ENCODE measurements around the gene TAF1B. TPM values are rescaled to one million over a fixed set of nuclear protein-coding genes. Genes with fewer than 3 reads are reported as not detected.
A peak's percentile ranks its signal among the peaks of the same experiment; 100 is the strongest.

TAF1B gene
- total RNA-seq, 1 donor from 2014 or later: 14.4 TPM

DNA sequence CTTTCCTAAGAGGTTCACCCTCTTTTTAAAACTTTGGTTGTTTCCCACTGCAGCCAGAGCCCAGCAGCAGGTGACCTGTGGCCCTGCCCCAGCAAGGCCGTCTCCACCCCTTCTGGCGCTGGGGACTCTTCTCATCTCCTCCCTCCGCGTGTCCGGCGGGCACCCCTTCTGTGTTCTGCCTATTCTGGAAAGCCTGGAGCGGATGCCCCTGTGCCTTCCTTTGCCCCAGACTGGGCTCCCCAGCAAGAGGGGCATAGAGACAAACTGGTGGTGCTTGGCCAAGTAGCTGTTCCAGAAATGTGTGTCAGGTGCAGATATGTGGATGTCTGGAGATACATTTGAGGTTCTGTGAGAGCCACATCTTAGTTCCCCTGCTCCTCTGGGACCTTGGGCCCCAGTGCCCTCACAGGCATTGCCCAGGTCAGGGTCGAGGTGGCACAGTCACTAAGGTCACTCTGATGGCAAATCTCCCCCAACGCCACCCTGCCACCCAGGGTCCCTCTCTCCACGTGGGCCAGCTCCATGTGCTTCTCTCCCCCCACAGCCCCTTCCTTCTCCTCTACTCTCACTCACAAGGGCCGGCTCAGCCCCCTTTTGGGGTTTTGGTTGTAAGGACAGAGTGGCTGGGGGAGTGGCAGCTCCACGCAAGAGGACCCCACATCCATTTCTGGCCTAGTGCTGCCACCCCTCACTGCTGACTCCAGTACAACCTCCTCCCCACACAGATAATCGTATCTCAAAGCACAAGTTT, 35.5 kb upstream of the TAF1B start:
- no peak for DNase-seq (ENCODE audit: extremely low read depth, low read depth, low spot score)

DNA sequence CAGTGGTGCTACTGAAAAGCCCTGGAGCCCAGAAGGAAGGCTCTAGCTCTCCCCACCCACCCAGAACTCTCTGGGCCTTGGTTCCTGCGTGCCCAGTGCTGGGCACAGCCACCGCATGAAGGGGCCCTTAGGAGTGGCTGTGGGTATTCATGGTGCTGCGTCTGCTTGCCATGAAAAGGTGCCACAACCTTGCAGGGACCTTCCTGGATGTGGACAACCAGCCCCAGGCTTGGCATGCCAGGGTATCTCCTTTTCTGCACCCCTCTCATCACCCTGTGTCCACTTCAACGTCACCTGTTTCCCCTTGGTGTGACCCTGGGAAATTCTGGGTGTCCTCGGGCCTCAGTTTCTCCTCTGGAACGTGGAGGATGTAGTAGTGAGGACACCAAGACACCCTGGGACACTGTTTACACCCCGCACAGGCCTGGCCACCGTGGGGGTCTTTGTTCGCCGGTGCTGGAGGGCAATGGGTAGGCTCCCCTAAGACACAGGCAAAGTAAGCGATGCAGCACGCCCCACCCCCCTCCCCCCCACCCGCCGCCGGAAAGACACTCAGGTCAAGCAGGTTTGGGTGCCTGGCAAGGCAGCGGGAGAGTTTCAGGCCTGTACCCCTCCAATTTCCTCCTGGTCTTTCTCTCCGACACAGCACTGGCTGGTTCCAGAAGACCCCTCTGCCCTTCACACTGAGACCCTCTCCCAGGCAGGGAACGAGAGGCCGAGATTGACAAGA, 34.8 kb upstream of the TAF1B start:
- no peak for DNase-seq (ENCODE audit: extremely low read depth, low read depth, low spot score)

DNA sequence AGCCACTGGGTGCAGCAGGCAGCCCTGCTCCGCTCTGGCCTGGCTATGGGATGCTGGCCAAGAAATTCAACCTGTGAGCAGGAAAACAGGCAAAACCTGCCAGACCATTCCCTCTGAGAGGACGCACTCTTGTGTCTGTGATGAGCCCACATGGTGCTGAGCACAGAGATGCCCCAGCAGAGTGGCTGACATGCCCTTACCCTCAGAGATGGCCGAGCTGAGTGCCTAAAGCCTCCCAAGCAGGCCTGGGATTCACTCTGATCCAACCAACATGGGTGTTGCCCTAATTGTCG, 34.3 kb upstream of the TAF1B start:
- DNase-seq (ENCODE audit: extremely low read depth, low read depth, low spot score): no peak

DNA sequence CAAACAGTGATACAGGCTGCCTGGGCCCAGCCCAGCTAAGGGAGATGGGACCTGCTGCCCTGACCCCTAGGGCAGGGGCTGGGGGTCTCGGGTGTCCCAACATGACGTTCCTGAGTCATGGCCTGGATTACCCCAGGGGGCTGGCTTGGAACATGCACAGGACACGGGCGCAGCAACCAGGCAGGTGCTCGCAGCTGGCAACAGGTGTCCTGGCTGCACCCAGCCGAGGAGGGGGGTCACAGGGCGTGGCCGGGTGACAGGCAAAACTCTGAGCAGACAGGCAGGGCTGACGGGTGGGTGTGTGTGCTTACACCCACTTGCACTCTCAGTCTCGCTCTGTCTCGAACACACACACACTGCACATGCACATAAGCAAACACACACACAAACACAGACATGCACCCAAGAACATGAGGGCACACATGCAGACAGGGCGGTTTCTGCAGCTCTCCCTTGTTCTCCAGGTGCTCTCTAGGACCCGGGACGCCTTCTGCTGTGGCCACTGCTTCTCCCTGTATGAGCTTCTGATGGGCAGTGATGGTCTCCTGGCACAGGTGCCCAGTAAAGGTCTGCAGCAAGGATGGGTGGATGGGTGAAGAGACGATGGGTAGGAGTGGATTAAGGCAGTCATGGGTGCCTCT, 33.7 kb upstream of the TAF1B start:
- DNase-seq (ENCODE audit: extremely low read depth, low read depth, low spot score): no peak

DNA sequence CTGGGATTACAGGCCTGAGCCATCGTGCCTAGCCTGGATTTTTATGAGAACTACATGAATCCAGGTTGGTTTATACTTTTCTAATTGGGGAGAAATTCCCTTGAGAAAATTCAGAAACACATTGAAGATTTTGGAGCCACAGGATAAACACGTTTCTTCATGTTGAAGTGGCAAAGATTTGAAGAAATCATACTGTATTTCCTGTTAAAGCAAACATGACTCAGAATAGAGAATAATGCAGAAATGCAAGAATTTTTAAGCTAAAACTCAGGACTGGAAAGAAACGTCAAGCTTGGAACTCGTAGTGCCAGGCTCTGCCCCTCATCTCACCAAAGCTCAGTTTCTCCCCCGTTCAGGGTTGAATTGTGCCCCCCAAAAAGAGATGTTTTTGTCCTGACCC, 32.1 kb upstream of the TAF1B start:
- no peak for DNase-seq (ENCODE audit: extremely low read depth, low read depth, low spot score)

DNA sequence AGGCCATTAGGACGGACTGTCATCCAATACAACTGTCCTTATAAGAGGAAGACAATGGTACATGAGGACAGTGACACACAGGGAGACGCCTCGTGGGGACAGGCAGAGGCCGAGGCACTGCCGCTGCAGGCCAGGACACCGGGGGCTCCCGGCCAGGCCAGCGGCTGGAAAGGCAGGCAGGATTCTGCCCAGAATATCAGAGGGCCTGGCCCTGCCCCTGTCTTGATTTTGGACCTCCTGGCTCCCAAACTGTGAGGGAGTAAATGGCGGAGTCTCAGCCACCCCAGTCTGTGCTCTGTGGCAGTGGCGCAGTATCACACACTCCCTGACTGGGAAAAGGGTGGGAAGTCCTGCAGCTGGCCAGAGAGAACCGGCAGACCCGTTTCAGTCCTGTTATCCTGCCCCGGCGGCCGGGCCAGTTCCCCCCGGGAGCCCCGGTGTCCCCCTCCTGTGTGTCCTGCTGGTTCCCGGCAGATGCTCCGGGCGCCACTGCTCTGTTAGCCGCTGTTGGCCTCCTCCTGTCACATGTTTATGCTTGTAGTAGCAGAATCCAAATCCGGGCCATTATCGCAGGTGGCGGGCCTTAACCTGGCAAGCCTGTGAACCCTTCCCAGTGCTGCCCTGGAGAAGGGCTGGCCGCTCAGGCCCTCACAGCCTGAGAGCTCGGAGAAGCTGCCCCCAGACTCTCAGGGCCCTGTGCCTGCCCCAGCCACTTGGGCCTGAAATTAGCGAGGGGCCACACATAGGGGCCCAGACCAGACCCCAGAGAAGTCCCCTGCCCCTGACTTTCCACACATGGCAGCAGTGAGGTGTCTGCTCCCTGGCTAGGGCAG, 31.4 kb upstream of the TAF1B start:
- no peak for DNase-seq (ENCODE audit: extremely low read depth, low read depth, low spot score)

DNA sequence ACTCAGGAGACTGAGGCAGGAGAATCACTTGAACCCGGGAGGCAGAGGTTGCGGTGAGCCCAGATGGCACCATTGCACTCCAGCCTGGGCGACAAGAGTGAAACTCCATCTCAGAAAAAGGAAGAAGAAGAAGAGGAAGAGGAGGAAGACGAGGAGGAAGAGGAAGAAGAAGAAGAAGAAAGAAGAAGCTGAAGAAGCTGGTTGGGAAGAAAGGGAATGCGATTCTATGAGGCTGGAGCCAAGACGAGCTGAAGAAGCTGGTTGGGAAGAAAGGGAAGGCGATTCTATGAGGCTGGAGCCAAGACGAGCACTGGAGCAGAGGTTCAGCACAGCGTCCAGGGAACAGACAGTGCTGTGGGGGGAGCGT, 30.3 kb upstream of the TAF1B start:
- DNase-seq (ENCODE audit: extremely low read depth, low read depth, low spot score): no peak

DNA sequence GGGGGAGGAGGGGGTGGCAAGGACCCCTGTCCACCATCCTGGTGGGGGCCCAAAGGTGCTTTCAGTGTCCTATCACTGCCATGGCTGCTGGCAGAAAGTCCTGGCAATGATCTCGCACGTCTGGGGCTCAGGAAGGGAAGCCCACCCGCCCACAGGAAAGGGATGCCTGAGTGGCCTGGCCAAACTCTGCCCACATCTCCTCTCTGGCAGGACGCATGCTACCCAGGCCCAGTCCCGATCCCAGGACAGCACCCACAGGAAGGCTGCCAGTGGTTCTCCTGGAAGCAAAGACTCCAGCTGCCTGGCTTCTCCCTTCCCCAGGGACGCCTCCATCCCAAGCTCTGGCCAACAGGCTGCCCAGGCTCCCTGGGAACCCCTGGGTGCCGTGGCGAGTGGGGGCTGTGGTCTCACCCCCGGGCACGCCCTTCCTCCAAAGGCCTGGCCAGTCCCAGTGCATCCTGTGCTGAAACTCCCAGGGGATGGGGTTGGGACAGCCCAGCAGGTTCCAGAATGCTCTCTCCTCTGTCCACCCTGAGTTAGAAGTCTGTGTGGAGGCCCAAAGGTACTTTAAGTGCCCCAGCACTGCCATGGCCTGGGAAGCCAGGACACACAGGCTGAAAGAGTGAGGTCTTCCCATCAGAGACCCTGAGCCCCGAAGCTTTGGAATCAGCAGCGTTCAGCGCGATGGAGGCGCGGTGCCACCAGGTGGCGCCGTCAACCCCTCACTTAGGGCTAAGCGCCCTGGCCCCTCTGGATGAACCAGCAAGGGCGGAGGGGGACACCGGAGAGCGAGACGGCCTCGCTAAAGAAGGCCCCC, 29.8 kb upstream of the TAF1B start:
- peak; percentile 14 for DNase-seq (ENCODE audit: extremely low read depth, low read depth, low spot score)

DNA sequence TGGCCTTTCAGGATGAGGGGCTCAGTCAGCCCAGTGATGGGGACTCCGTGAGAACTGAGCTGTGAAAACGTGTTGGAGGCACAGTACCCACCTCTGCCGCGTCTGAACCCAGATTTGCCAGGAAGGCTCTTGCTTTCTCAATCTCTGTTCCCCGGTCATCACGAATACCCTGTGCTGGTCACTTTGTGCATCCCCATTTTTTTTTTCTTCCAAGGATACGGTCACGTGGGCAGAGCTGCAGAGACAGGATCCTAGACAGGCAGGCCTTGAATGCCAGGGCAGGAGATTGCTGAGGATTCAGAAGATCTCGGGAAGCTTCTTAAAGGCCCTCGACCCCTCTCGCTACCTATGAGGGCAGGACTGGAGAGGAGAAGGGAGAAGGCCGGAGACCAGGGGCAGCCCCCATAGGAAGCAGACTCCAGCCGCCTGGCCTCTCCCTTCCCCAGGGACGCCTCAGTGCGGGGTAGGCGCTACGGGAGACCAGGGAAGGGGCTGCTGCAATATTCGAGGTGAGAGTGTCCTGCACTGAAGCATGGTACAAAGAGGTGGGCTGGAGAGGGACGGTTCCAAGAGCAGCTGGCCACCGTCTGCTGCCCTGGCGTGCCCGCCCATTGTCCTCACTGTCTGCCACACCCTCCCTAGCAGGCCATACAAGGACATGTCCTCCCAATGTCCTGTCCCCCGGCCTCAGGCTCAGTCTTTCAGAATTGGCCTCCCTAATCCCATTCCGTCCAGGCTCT, 29.0 kb upstream of the TAF1B start:
- no peak for DNase-seq (ENCODE audit: extremely low read depth, low read depth, low spot score)

DNA sequence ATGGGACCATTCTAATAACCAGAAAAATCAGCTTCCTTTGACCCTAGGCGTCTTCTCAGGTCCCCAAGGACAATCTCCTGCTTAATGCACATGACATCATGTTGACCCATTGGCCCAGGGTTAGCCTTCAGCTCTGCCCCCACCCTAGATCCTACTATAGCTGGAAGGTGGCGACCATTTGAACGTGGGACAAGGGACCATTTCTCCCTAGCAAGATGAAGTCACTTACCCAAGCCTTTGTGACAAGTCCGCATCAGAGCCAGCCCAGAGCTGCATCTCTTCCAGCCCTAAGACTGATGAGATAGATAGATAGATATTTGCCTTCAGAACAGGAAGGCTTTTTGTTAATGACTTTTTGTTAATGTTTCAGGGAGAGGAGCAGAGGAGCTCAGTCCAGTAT, 28.2 kb upstream of the TAF1B start:
- DNase-seq (ENCODE audit: extremely low read depth, low read depth, low spot score): no peak

DNA sequence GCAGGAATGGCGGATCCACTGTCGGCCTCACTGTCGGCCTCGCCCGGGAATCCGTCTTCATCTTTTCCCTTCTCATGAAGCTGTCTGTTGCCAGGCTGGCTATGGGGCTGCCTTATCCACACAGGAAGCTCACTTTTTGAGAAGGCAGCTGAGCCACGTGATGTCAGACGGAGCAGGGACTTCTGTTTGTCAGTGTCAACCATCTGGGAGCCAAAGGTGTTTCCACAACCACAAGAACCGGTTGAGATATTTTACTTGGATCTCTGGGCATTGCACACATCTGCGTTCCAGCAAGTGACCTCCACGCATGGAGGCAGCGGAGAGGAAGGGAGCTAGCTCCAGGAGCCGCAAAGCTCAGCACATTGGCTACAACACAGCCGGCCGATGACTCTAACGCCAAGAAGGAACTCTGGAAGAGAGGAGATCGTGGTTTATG, 27.4 kb upstream of the TAF1B start:
- DNase-seq (ENCODE audit: extremely low read depth, low read depth, low spot score): no peak

DNA sequence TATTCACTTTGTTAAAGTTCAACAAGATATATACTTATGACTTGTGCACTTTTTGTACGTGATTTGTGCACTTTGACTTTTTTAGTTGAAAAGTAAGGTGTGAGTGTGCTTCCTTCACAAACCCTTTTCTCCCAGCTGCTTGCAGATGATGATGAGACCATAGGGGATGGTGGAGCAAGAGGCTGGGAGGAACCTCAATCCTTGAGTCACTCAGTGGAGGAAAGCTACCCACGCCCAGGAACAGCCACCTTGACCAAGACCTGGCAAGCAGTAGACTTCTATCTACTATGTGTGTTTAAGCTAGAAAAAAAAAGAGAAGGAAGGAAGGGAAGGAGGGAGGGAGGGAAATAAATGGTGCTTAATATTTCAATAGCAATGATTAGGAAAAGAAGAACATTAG, 25.2 kb upstream of the TAF1B start:
- no peak for DNase-seq (ENCODE audit: extremely low read depth, low read depth, low spot score)

DNA sequence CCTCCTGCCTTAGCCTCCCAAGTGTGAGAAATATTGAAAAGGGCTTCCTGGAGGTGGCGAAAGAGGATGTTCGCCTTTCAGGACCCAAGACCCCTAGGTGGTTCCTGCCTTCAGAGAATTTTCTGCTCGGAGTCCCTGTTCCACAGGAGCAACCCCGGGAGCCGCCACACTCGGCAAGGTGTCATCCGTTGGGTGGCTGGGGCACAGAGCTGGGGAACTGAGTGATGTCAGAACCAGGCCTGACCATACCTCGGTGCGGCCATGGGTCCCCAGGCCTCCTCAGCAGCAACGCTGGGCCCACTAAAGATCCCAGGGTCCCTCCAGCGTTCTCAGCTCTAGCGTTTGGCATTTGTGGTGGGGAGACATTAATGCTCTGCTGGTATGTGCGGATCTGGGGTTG, 23.7 kb upstream of the TAF1B start:
- no peak for DNase-seq (ENCODE audit: extremely low read depth, low read depth, low spot score)

DNA sequence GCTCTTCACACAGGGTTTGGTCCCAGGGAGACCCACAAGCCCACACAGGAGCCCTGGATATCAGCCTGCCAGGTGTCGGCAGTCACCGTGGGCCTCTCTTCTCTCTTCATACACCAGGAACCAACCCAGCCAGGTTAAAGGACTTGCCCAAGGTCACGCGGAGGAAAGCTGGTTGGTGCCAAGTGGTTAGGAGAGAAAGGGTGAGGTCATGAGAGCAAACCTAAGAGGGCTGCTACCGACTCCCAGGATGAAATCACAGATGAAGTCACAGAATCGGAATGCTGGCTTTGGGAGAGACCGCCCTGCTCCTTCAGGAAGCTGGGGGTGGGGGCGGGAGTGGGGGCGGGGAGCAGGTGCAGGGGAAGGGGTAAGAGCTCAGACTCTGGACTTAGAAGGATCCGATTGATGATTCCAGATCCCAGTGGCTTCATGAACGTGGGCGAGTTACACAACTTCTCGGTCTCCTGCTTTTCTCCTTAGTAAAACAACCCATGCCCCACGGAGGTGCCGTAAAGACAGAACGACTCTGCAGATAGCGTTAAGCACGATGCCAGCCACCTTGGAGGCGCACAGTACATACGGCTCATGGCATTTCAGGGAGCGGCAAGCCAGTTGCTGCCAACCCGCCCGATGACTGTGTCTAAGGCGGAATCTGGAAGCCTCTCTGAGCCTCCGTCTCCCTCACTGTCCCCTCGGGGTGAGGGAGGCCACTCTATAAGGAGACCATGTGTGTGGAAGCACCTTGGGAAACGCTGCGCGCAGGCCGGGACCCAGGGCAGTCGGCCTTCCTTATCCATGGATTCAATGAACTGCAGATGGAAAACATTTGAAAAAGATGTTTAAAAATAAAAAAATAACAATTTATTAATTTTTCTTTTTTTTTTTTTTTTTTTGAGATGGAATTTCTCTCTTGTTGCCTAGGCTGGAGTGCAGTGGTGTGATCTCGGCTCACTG, 23.0 kb upstream of the TAF1B start:
- no peak for DNase-seq (ENCODE audit: extremely low read depth, low read depth, low spot score)

DNA sequence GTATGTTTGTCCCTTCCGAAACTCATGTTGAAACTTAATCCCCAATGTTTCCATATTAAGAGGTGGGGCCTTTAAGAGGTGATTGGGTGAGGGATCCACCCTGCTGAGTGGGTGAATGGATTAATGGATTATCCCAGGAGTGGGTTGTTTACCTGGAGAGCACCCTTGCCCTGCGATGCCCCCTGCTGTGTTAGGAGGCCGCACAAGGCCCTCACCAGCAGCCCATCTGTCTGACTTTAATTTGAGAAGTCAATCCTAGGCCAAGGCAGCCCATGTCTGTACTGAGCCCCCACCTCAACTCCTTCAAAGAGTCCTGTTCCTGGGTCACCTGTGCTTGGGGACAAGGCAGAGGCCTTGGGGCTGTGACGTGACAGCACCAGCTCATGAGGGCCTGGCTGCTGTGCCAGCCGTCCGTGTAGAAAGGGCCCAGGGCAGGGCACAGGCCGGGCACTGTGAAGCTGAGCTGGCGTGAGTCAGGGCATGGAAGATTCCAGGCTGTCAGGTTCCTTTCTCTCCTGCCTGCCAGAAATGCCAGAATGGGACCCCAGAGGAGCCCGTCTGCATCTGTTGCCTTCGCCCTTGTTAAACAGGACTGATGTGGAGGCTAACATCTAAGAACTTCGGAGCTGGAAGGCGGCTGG, 21.3 kb upstream of the TAF1B start:
- DNase-seq (ENCODE audit: extremely low read depth, low read depth, low spot score): no peak

DNA sequence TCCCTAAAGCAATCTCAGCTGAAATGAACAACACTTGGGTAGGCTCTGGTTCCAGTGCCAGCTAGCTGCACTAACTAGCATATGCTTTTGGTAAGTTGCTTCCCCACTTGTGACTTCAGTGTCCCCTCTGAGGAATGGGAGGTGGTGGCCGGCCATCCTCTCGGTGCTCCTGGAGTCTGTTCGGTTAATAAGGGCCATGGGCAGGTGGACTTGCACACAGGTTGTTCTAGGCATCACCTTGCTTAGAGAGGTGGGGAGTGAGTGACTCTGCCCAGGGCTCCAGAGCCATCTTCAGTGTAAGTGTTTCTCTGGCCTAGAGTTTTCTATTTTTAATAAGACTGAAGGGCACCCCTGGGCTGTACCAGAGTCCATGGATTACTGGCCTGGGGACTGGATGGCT, 18.8 kb upstream of the TAF1B start:
- no peak for DNase-seq (ENCODE audit: extremely low read depth, low read depth, low spot score)

DNA sequence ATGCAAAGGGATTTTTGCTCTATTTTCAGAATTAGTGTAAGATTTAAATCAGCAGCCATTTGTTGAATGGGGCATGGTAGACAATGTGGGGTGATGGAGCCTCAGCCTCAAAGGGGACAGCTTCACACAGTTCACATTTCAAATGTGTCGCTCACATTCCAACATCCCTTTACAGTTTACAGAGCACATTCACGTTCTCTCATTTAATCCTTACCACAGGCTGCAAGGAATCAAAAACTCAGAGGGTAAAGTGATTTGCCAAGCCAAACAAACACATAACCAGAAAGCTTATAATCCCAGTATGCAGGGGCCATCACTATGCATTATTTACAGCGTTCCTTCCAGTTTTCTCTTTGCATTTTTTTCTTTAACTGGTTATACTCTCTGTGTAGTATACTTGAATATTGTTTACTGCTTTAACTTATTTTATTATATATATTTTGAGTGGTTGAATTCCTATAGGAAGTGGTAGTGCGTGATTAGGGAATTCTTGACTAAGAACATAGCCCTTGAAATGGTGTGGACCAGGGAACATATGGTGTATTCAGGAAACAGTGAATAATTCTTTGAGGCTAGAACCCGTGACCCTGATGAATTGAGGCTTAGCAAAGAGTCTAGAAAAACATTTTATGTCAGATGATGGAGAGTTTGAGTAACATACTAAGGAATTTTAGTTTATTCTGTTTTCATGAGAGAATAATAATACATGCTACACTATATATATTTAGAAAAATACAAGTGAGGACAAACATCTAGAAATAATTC, 18.1 kb upstream of the TAF1B start:
- DNase-seq (ENCODE audit: extremely low read depth, low read depth, low spot score): no peak
